Left ventricle myocardium inferior (tissue), 1 donor: ENCODE results near the gene CDH5. TPM values are rescaled to one million over a fixed set of nuclear protein-coding genes. Genes with fewer than 3 reads are reported as not detected.

Experiments
- DNase-seq: peaks from one replicate; pipeline ENCODE4 v3.0.0-alpha.2; 2020
- H3K27ac ChIP-seq: fragments of 200-600 bp; replicated peaks from 2 replicates; pipeline ENCODE4 v1.8.0; 2021
- H3K27me3 ChIP-seq: fragments of 200-600 bp; 2 replicates; pipeline ENCODE4 v1.8.0; 2021; ENCODE audit warnings: low read depth
- H3K36me3 ChIP-seq: fragments of 200-600 bp; 2 replicates; pipeline ENCODE4 v1.8.0; 2021
- H3K4me1 ChIP-seq: fragments of 200-600 bp; 2 replicates; pipeline ENCODE4 v1.8.0; 2021
- H3K4me3 ChIP-seq: fragments of 200-600 bp; 2 replicates; pipeline ENCODE4 v1.8.0; 2021; ENCODE audit warnings: mild to moderate bottlenecking, moderate library complexity
- H3K9me3 ChIP-seq: fragments of 200-600 bp; replicated peaks from 2 replicates; pipeline ENCODE4 v1.8.0; 2021
- intact Hi-C: fragments of 100-400 bp; cut with micrococcal nuclease; formaldehyde crosslinking; loops from one replicate; pipeline ENCODE4 v1.11.0; 2022
- long read RNA-seq: library from polyadenylated mRNA; unstranded; transcript quantifications from one replicate; pipeline ENCODE4 v2.0.0, GENCODE V29; 2021
- total RNA-seq: library from RNA; stranded (reverse); fragmentation: NEBNext Ultra II Directional; extraction: Animal tissue kit (Norgen Biotek cat#: 25700); gene quantifications from one replicate; pipeline ENCODE4 v1.2.1, GENCODE V29; 2021
- TF ChIP-seq, protein P1 (sequence below): fragments of 200-600 bp; IDR thresholded peaks from 2 replicates; pipeline ENCODE4 v1.8.0; 2021; ENCODE audit warnings: antibody characterized with exemption, mild to moderate bottlenecking, borderline replicate concordance
- donor health status: DM: no; HTN: yes; CAD: no; lungs with severe emphysema.

CDH5 gene, protein sequence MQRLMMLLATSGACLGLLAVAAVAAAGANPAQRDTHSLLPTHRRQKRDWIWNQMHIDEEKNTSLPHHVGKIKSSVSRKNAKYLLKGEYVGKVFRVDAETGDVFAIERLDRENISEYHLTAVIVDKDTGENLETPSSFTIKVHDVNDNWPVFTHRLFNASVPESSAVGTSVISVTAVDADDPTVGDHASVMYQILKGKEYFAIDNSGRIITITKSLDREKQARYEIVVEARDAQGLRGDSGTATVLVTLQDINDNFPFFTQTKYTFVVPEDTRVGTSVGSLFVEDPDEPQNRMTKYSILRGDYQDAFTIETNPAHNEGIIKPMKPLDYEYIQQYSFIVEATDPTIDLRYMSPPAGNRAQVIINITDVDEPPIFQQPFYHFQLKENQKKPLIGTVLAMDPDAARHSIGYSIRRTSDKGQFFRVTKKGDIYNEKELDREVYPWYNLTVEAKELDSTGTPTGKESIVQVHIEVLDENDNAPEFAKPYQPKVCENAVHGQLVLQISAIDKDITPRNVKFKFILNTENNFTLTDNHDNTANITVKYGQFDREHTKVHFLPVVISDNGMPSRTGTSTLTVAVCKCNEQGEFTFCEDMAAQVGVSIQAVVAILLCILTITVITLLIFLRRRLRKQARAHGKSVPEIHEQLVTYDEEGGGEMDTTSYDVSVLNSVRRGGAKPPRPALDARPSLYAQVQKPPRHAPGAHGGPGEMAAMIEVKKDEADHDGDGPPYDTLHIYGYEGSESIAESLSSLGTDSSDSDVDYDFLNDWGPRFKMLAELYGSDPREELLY
- total RNA-seq = 47.1 TPM
- long read RNA-seq, full-length matches to known transcripts = 41 of 81 reads
- long read RNA-seq, partial matches to known transcripts = 40 of 81 reads
- long read RNA-seq, other reads (novel, unspliced or antisense) = 0 of 81 reads

DNA sequence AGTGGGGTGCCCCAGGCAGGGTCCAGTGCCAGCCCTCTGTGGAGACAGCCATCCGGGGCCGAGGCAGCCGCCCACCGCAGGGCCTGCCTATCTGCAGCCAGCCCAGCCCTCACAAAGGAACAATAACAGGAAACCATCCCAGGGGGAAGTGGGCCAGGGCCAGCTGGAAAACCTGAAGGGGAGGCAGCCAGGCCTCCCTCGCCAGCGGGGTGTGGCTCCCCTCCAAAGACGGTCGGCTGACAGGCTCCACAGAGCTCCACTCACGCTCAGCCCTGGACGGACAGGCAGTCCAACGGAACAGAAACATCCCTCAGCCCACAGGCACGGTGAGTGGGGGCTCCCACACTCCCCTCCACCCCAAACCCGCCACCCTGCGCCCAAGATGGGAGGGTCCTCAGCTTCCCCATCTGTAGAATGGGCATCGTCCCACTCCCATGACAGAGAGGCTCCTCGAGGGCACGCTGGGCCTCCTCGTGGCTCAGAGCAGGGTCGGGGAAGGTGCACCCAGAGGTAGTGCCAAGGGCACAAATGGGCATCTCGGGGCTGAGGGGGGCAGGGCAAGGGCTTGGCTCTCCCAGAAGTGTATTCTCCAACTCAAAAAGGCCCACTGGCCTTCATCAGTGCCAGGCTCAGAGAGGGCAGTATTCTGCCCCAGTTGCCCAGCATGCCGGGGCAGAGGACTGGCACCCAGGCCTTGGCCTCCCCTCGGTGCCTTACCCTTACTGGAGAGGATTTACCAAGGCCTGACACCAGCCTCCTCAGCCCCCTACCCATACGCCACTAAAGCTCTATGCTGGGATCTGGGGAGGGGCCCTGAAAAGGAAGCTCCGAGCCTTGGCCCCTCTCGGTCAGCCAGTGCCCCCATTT lies at the start of gene CDH5:
CDH5 (plus strand) TSS at position 259 of the 867 bp plus-strand sequence. CDS start 12,647 bp downstream, outside the sequence.
- Histone ChIP-seq H3K4me1 (peaks cover 75% of the 10 kb centered on the region), H3K9me3 (no peaks in the 10 kb centered on the region), H3K4me3 (peak within 1 kb of the TSS; percentile 73), H3K27ac (peak within 1 kb of the TSS; percentile 93), H3K27me3 (peaks cover 11% of the 10 kb centered on the region), H3K36me3 (peaks cover 5% of the 10 kb centered on the region)
- intact Hi-C loops = no loop called here
- DNase-seq = peak; percentile 77
- TF ChIP-seq, protein P1, sequence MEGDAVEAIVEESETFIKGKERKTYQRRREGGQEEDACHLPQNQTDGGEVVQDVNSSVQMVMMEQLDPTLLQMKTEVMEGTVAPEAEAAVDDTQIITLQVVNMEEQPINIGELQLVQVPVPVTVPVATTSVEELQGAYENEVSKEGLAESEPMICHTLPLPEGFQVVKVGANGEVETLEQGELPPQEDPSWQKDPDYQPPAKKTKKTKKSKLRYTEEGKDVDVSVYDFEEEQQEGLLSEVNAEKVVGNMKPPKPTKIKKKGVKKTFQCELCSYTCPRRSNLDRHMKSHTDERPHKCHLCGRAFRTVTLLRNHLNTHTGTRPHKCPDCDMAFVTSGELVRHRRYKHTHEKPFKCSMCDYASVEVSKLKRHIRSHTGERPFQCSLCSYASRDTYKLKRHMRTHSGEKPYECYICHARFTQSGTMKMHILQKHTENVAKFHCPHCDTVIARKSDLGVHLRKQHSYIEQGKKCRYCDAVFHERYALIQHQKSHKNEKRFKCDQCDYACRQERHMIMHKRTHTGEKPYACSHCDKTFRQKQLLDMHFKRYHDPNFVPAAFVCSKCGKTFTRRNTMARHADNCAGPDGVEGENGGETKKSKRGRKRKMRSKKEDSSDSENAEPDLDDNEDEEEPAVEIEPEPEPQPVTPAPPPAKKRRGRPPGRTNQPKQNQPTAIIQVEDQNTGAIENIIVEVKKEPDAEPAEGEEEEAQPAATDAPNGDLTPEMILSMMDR = no peak

DNA sequence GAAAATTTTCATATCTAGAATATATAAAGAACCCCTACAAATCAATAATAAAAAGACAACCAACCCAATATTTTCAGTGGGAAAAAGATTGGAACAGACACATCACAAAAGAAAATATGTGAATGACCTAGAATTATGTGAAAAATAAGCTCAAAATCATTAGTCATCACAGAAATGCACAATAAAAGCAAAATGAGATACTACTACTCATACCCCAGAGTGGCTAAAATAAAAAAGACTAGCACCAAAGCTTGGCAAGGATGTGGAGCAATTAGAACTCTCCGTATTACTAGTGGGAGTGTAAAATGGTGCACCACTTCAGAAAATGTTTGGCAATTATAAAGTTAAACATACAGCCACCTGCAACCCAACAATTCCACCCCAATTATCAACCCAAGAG lies 48.0 kb upstream of the CDH5 start:
- intact Hi-C loops = no loop called here
- Histone ChIP-seq H3K4me3 (no peak overlapping the region), H3K27me3 (peaks cover 8% of the 10 kb centered on the region), H3K27ac (no peak overlapping the region), H3K9me3 (no peaks in the 10 kb centered on the region), H3K36me3 (no peaks in the 10 kb centered on the region), H3K4me1 (peaks cover 11% of the 10 kb centered on the region)
- TF ChIP-seq, protein P1 = no peak
- no peak for DNase-seq

DNA sequence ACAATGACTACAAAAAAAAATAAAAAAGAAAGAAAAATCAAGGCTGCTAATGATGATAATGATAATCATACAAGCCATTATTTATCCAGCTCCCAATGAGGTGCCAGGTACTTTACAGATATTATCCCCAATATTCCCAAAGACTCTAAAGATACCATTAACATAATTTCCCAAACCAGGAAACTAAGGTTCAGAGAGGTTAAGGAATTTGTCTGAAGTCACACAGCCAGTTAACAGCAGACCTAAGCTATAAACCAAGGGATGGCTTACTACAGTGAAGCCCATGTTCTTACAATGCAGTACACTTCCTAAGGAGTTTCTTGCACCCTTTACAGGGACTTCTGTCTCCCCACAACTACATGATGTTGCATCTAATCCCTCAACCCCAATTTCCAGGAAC lies 45.7 kb upstream of the CDH5 start:
- no peaks in the 10 kb centered on the region for H3K4me1 ChIP-seq
- H3K36me3 ChIP-seq = no peaks in the 10 kb centered on the region
- TF ChIP-seq, protein P1 = no peak

DNA sequence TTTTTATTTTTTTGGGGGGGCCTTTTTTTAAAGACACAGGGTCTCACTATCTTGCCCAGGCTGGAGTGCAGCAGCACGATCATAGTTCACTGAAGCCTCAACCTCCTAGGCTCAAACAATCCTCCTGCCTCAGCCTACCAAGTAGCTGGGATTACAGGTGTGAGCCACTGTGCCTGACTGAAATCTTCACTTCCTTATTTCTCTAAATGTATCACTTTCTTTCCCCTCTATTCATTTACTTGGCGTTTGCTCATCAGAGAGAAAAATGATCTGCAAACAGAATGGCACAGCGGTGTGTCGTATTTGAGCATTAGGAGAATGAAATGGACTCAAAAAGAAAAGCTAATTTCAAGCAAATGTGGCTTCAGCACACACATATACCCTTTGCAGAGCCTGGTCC lies 44.3 kb upstream of the CDH5 start:
- intact Hi-C loops = no loop called here
- Histone ChIP-seq H3K4me1 (no peaks in the 10 kb centered on the region), H3K36me3 (no peaks in the 10 kb centered on the region), H3K27me3 (peaks cover 23% of the 10 kb centered on the region), H3K9me3 (no peaks in the 10 kb centered on the region), H3K27ac (no peak overlapping the region), H3K4me3 (no peak overlapping the region)
- TF ChIP-seq, protein P1 = no peak
- no peak for DNase-seq

More for the DNA sequence above, 45.7 kb upstream of the CDH5 start:
- H3K4me3 ChIP-seq = no peak overlapping the region
- intact Hi-C loops = no loop called here
- no peaks in the 10 kb centered on the region for H3K9me3 ChIP-seq
- no peak for DNase-seq
- H3K27me3 ChIP-seq = peaks cover 16% of the 10 kb centered on the region
- H3K27ac ChIP-seq = no peak overlapping the region
